MM.1S (cell line): Measurements from ENCODE around the gene GPRC5D.

Source experiments
- DNase-seq: peaks from one replicate; pipeline ENCODE4 v3.0.0-alpha.2; 2015
- H2AFZ ChIP-seq: fragments of 300-600 bp; sonication (generic); 2 replicates; pipeline ENCODE4 v1.6.0; 2016; ENCODE audit warnings: antibody characterized with exemption, low read length
- H3F3A ChIP-seq: fragments of 300-600 bp; sonication (generic); 2 replicates; pipeline ENCODE4 v1.6.1; 2016; ENCODE audit warnings: mild to moderate bottlenecking, antibody characterized with exemption, low read length, moderate library complexity, mixed read lengths; ENCODE audit not compliant: insufficient read depth
- H3K27ac ChIP-seq: fragments of 300-600 bp; sonication (generic); 2 replicates; pipeline ENCODE4 v1.5.1; 2016; ENCODE audit warnings: mild to moderate bottlenecking, low read length
- H3K27me3 ChIP-seq: fragments of 300-600 bp; sonication (generic); replicated peaks from 2 replicates; pipeline ENCODE4 v1.6.0; 2016; ENCODE audit warnings: low read length; ENCODE audit not compliant: insufficient read depth
- H3K36me3 ChIP-seq: fragments of 300-600 bp; sonication (generic); replicated peaks from 2 replicates; pipeline ENCODE4 v1.6.1; 2016; ENCODE audit warnings: mild to moderate bottlenecking, low read length, mixed read lengths; ENCODE audit not compliant: insufficient read depth
- H3K4me1 ChIP-seq: fragments of 300-600 bp; sonication (generic); 2 replicates; pipeline ENCODE4 v1.6.1; 2016; ENCODE audit warnings: low read length, mixed read lengths
- H3K4me2 ChIP-seq: fragments of 300-600 bp; sonication (generic); 2 replicates; pipeline ENCODE4 v1.6.0; 2016; ENCODE audit warnings: low read depth, low read length
- H3K4me3 ChIP-seq: fragments of 300-600 bp; sonication (generic); 2 replicates; pipeline ENCODE4 v1.5.1; 2016; ENCODE audit warnings: low read length, mixed read lengths
- H3K79me2 ChIP-seq: fragments of 300-600 bp; sonication (generic); 2 replicates; pipeline ENCODE4 v1.6.1; 2016; ENCODE audit warnings: mixed run types, low read length, mixed read lengths
- H3K9ac ChIP-seq: fragments of 300-600 bp; sonication (generic); 2 replicates; pipeline ENCODE4 v1.6.1; 2016; ENCODE audit warnings: low read length, mixed read lengths
- H3K9me2 ChIP-seq: fragments of 300-600 bp; sonication (generic); replicated peaks from 2 replicates; pipeline ENCODE4 v1.6.1; 2016; ENCODE audit warnings: mild to moderate bottlenecking, low read length, mixed read lengths; ENCODE audit not compliant: insufficient read depth
- H3K9me3 ChIP-seq: fragments of 300-600 bp; sonication (generic); replicated peaks from 2 replicates; pipeline ENCODE4 v1.6.1; 2016; ENCODE audit warnings: mild to moderate bottlenecking, low read length, mixed read lengths; ENCODE audit not compliant: insufficient read depth
- H4K20me1 ChIP-seq: fragments of 300-600 bp; sonication (generic); 2 replicates; pipeline ENCODE4 v1.6.1; 2016; ENCODE audit warnings: mild to moderate bottlenecking, low read length, moderate library complexity, mixed read lengths; ENCODE audit not compliant: insufficient read depth
- EZH2 ChIP-seq: fragments of 300-600 bp; sonication (generic); optimal IDR thresholded peaks from 2 replicates; pipeline ENCODE3; 2017; ENCODE audit warnings: low read depth, mild to moderate bottlenecking, antibody characterized with exemption, low read length, mixed read lengths
- EZH2phosphoT487 ChIP-seq: fragments of 300-600 bp; sonication (generic); IDR thresholded peaks from 2 replicates; pipeline ENCODE4 v1.6.1; 2018; ENCODE audit warnings: antibody characterized with exemption, low read length
- TF ChIP-seq, protein P1 (sequence below): fragments of 300-600 bp; sonication (generic); IDR thresholded peaks from 2 replicates; pipeline ENCODE4 v1.5.1; 2016; ENCODE audit warnings: antibody characterized with exemption, low read length, mixed read lengths

Gene GPRC5D

DNA sequence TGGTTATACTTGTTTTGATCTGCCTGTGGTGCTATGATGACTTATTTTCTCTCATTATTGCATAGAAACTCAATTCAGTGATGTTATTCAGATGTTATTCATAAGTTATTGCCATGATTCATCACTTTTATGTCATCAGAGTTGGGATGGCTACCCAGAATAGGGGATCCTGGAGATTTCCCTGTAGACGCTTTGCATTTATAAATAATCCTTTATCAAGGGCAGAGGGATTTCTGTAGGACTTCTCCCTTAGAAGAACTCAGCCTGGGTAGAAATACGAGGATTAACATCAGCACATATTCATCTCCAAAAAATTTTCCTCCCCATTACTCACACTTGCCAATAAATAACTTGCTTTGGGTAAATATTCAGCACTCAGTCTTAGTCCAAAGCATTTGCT is 55.7 kb downstream of the GPRC5D start:
- H3K36me3 ChIP-seq, result no peaks in the 10 kb centered on the region
- TF ChIP-seq EZH2, result no peak
- TF ChIP-seq, protein P1, sequence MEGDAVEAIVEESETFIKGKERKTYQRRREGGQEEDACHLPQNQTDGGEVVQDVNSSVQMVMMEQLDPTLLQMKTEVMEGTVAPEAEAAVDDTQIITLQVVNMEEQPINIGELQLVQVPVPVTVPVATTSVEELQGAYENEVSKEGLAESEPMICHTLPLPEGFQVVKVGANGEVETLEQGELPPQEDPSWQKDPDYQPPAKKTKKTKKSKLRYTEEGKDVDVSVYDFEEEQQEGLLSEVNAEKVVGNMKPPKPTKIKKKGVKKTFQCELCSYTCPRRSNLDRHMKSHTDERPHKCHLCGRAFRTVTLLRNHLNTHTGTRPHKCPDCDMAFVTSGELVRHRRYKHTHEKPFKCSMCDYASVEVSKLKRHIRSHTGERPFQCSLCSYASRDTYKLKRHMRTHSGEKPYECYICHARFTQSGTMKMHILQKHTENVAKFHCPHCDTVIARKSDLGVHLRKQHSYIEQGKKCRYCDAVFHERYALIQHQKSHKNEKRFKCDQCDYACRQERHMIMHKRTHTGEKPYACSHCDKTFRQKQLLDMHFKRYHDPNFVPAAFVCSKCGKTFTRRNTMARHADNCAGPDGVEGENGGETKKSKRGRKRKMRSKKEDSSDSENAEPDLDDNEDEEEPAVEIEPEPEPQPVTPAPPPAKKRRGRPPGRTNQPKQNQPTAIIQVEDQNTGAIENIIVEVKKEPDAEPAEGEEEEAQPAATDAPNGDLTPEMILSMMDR, result no peak
- TF ChIP-seq EZH2phosphoT487, result no peak
- H3K4me2 ChIP-seq, result no peak overlapping the region
- no peaks in the 10 kb centered on the region for H4K20me1 ChIP-seq
- no peaks in the 10 kb centered on the region for H3K9me2 ChIP-seq
- H3K4me3 ChIP-seq, result no peak overlapping the region
- no peak for DNase-seq
- no peak overlapping the region for H3K27ac ChIP-seq
- no peak overlapping the region for H3K9ac ChIP-seq
- H3K27me3 ChIP-seq, result 0 out of 2 replicates have a peak, but pooled peaks cover 4% of the 10 kb centered on the region
- no peaks in the 10 kb centered on the region for H3K4me1 ChIP-seq
- no peaks in the 10 kb centered on the region for H3K9me3 ChIP-seq
- no peaks in the 10 kb centered on the region for H3F3A ChIP-seq
- H2AFZ ChIP-seq, result no peak overlapping the region
- no peaks in the 10 kb centered on the region for H3K79me2 ChIP-seq

DNA sequence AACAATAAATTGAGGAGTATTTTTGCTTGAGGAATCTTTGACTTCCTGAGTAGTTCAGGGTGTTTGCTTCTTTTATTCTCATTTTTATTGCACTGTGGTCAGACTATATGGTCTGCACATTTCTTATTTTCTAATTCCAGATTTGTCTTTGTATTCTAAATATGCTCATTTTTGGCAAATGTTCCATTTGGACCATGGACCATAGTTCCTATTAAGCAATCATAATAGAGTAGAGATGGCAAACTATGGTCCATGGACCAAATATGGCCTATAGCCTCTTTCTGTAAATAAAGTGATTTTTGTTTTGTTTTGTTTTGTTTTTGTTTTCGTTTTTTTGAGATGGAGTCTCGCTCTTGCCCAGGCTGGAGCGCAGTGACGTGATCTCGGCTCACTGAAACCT is 58.5 kb downstream of the GPRC5D start:
- no peaks in the 10 kb centered on the region for H3F3A ChIP-seq
- no peak for DNase-seq
- no peaks in the 10 kb centered on the region for H3K9me3 ChIP-seq
- no peaks in the 10 kb centered on the region for H4K20me1 ChIP-seq
- no peak overlapping the region for H2AFZ ChIP-seq
- no peaks in the 10 kb centered on the region for H3K9me2 ChIP-seq
- TF ChIP-seq, protein P1, result no peak
- TF ChIP-seq EZH2phosphoT487, result no peak
- TF ChIP-seq EZH2, result no peak
- H3K4me3 ChIP-seq, result no peak overlapping the region
- H3K36me3 ChIP-seq, result no peaks in the 10 kb centered on the region
- 0 out of 2 replicates have a peak, but pooled peaks cover 4% of the 10 kb centered on the region for H3K27me3 ChIP-seq
- H3K27ac ChIP-seq, result no peak overlapping the region
- H3K79me2 ChIP-seq, result no peaks in the 10 kb centered on the region
- no peaks in the 10 kb centered on the region for H3K4me1 ChIP-seq
- no peak overlapping the region for H3K4me2 ChIP-seq
- no peak overlapping the region for H3K9ac ChIP-seq

DNA sequence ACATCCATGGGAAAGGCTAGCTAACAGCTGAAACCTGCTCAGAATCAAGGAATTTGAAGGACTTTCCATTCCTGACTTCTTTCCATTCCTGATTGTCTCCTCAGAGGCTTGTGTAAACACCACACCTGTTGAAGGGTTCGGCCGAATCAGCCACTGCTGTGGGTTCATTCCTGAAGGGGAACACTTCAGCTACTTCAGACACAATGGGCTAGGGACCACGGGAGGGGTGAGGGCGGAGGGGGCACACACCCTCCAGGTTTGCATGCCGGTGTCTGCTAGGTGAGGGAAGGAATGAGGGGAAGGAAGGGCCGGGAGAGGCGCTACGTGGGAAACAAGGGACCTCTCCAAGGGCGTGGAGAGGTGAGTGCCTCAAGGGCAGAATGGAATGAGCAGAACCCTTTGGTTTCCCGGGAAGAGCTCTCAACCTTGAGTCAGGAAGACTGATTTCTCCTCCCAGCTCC is 59.3 kb downstream of the GPRC5D start:
- Histone ChIP-seq H3K27me3 (0 out of 2 replicates have a peak, but pooled peaks cover 4% of the 10 kb centered on the region), H4K20me1 (no peaks in the 10 kb centered on the region), H3K27ac (no peak overlapping the region), H3K4me3 (no peak overlapping the region), H2AFZ (no peak overlapping the region), H3F3A (no peaks in the 10 kb centered on the region), H3K4me1 (no peaks in the 10 kb centered on the region), H3K79me2 (no peaks in the 10 kb centered on the region), H3K9ac (no peak overlapping the region), H3K9me3 (no peaks in the 10 kb centered on the region), H3K36me3 (no peaks in the 10 kb centered on the region), H3K4me2 (no peak overlapping the region), H3K9me2 (no peaks in the 10 kb centered on the region)
- no peak for TF ChIP-seq EZH2
- TF ChIP-seq, protein P1, result no peak
- DNase-seq, result no peak
